CD4-positive, alpha-beta T cell treated with Interleukin-17A for 4 hours (primary cell): ENCODE data around the gene CAPZB.

Source experiments
- DNase-seq: peaks from one replicate; pipeline ENCODE4 v3.0.0-alpha.2; 2020; ENCODE audit warnings: mixed read lengths

The CAPZB gene

GRCh38 chr1:19404748-19405147, 80.6 kb downstream of the CAPZB start:
- no peak for DNase-seq

- no peak for DNase-seq
Measured at GRCh38 chr1:19403256-19403655, 82.1 kb downstream of the CAPZB start.

GRCh38 chr1:19402031-19402813, 83.1 kb downstream of the CAPZB start:
- no peak for DNase-seq

- DNase-seq = no peak
Measured at GRCh38 chr1:19401535-19401889, 83.8 kb downstream of the CAPZB start.

GRCh38 chr1:19400875-19401534, 84.3 kb downstream of the CAPZB start:
- DNase-seq = no peak

GRCh38 chr1:19400192-19400611, 85.1 kb downstream of the CAPZB start:
- DNase-seq = no peak

- no peak for DNase-seq
Measured at GRCh38 chr1:19398309-19398760, 87.0 kb downstream of the CAPZB start.

- no peak for DNase-seq
Measured at GRCh38 chr1:19397217-19397945, 88.0 kb downstream of the CAPZB start.

GRCh38 chr1:19396280-19396679, 89.1 kb downstream of the CAPZB start:
- DNase-seq = no peak

- DNase-seq = no peak
Measured at GRCh38 chr1:19395678-19396192, 89.6 kb downstream of the CAPZB start.

GRCh38 chr1:19393046-19393445, 92.3 kb downstream of the CAPZB start:
- DNase-seq = no peak

- DNase-seq = peak; percentile 33
Measured at GRCh38 chr1:19392221-19392620, 93.1 kb downstream of the CAPZB start.

GRCh38 chr1:19391596-19391981, 93.8 kb downstream of the CAPZB start:
- DNase-seq = no peak

- DNase-seq = peak; percentile 73
Measured at GRCh38 chr1:19390901-19391595, 94.3 kb downstream of the CAPZB start.

- peak; percentile 32 for DNase-seq
Measured at GRCh38 chr1:19390166-19390850, 95.0 kb downstream of the CAPZB start.

GRCh38 chr1:19388980-19389379, 96.4 kb downstream of the CAPZB start:
- no peak for DNase-seq

GRCh38 chr1:19387045-19387467, 98.3 kb downstream of the CAPZB start:
- DNase-seq = no peak

- no peak for DNase-seq
Measured at GRCh38 chr1:19385869-19386591, 99.3 kb downstream of the CAPZB start.

GRCh38 chr1:19385221-19385620, 100.1 kb downstream of the CAPZB start:
- no peak for DNase-seq

GRCh38 chr1:19384772-19385187, 100.6 kb downstream of the CAPZB start:
- DNase-seq = no peak

- no peak for DNase-seq
Measured at GRCh38 chr1:19384113-19384512, 101.2 kb downstream of the CAPZB start.
